PC-3 (cell line): ENCODE data around the gene RRAGD.

Experiments
- EZH2 ChIP-seq: fragments of 300-600 bp; sonication (generic); IDR thresholded peaks from one replicate; pipeline ENCODE4 v1.6.1; 2017; ENCODE audit warnings: antibody characterized with exemption, mild to moderate bottlenecking, low read length; ENCODE audit not compliant: unreplicated experiment
- TF ChIP-seq, protein P1 (sequence below): fragments of 300-600 bp; sonication (generic); conservative IDR thresholded peaks from 2 replicates; pipeline ENCODE4 v1.5.1; 2017; ENCODE audit warnings: antibody characterized with exemption, low read depth, mild to moderate bottlenecking, low read length

DNA sequence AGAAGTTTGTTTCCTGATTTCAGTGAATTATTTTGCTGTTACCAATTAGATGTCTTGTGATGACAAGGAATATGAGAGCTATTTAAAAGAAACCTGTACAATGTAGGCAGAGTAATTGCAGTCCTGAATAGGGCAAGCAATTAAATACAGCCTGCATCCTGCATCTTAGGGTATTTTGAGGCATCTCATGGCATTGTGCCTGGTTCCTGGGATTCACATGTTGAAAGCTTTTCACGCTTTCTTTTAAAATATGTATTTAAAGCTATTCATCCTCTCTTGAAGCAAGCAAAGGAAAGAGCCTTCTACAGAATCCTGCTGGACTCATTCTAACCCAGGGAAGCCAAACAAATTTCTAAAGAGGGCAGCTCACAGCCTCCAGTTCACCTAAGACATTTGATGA lies 4.7 kb upstream of the RRAGD start:
- TF ChIP-seq EZH2, result no peak
- TF ChIP-seq, protein P1, sequence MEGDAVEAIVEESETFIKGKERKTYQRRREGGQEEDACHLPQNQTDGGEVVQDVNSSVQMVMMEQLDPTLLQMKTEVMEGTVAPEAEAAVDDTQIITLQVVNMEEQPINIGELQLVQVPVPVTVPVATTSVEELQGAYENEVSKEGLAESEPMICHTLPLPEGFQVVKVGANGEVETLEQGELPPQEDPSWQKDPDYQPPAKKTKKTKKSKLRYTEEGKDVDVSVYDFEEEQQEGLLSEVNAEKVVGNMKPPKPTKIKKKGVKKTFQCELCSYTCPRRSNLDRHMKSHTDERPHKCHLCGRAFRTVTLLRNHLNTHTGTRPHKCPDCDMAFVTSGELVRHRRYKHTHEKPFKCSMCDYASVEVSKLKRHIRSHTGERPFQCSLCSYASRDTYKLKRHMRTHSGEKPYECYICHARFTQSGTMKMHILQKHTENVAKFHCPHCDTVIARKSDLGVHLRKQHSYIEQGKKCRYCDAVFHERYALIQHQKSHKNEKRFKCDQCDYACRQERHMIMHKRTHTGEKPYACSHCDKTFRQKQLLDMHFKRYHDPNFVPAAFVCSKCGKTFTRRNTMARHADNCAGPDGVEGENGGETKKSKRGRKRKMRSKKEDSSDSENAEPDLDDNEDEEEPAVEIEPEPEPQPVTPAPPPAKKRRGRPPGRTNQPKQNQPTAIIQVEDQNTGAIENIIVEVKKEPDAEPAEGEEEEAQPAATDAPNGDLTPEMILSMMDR, result no peak
